Measurements from ENCODE around the gene DENND1B. TPM values are rescaled to one million over a fixed set of nuclear protein-coding genes. Genes with fewer than 3 reads are reported as not detected.

Gene DENND1B
- total and polyA plus RNA-seq, 9 of the 15 experiments (the other 6 are each of a cell fraction or from before 2014, with no cell fraction given), result 2.1 to 12.1 (median 7.5) TPM

DNA sequence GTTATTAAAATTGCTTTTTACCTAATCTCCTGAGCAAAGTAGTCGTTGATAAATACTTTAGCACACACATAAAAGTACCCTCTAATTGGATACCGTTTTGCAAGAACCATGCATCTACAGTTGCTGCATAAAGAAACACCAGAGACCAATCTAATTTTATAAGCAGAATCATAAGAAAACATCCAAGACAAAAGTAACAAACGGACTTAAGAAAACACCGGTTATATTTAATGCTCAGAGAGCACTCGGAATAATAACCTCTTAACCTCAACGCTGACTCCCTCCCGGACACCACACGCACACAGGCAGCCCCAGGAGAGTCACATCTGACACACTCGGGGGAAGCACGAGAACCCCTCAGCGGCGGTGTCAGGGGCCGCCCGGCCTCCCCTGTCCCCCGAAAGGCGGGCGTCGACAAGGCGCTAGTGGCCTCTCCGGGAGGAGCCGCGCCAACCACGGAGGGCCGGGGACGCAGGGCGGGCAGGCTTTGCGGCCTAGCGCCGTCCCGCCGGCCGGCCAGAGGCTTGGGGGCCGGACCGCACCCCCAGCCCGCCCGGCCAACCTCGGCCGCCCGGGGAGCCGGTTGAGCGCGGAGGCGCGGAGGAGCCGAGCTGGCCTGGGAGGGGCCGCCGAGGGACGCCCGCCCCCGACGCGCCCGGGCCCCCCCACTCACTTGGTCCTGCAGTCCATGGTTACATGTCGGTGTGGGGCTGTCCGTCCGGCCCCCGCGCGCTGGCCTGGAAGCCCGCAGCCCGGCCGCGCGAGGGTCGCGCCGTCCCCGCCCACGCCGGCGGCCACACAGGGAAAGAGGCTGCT is 606 bp downstream of the DENND1B start (continued):
- TF ChIP-seq, protein P1, sequence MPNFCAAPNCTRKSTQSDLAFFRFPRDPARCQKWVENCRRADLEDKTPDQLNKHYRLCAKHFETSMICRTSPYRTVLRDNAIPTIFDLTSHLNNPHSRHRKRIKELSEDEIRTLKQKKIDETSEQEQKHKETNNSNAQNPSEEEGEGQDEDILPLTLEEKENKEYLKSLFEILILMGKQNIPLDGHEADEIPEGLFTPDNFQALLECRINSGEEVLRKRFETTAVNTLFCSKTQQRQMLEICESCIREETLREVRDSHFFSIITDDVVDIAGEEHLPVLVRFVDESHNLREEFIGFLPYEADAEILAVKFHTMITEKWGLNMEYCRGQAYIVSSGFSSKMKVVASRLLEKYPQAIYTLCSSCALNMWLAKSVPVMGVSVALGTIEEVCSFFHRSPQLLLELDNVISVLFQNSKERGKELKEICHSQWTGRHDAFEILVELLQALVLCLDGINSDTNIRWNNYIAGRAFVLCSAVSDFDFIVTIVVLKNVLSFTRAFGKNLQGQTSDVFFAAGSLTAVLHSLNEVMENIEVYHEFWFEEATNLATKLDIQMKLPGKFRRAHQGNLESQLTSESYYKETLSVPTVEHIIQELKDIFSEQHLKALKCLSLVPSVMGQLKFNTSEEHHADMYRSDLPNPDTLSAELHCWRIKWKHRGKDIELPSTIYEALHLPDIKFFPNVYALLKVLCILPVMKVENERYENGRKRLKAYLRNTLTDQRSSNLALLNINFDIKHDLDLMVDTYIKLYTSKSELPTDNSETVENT (CRISPR knock-in tag; IDR thresholded peaks at IDR 0.05), result peak; percentile 71; the same call in 1 of the 2 replicates
- TF ChIP-seq KLF10 (CRISPR knock-in tag; IDR thresholded peaks at IDR 0.05) (no peak), NONO (IDR thresholded peaks at IDR 0.05; ENCODE audit: low read depth in 2 of 2, low read length in 1 of 2) (peak in 1 of 2 experiments; percentile 60; a peak in 1 of 4 replicates), TEAD4 (IDR thresholded peaks at IDR 0.05; ENCODE audit: low read length) (0 out of 2 replicates have a peak, but pooled peaks have one; percentile 10), TEAD4 (CRISPR knock-in tag; IDR thresholded peaks at IDR 0.05; ENCODE audit: borderline replicate concordance) (no peak), GABPB2 (CRISPR knock-in tag; conservative IDR thresholded peaks at IDR 0.05) (no peak), CREBBP (IDR thresholded peaks at IDR 0.05; ENCODE audit: low read depth, low read length) (no peak), FOXP1 (CRISPR knock-in tag; IDR thresholded peaks at IDR 0.05) (peak; percentile 66; the same call in 1 of the 2 replicates), ZNF384 (IDR thresholded peaks at IDR 0.05; ENCODE audit: low read depth, low read length) (no peak), POLR2A (conservative IDR thresholded peaks at IDR 0.05) (no peak), NFRKB (IDR thresholded peaks at IDR 0.05; ENCODE audit: low read depth) (peak; percentile 21; the same call in 1 of the 2 replicates), DMBX1 (CRISPR knock-in tag; IDR thresholded peaks at IDR 0.05; ENCODE audit: borderline replicate concordance) (peak; percentile 33; the same call in 1 of the 2 replicates)
- TF ChIP-seq, protein P2, sequence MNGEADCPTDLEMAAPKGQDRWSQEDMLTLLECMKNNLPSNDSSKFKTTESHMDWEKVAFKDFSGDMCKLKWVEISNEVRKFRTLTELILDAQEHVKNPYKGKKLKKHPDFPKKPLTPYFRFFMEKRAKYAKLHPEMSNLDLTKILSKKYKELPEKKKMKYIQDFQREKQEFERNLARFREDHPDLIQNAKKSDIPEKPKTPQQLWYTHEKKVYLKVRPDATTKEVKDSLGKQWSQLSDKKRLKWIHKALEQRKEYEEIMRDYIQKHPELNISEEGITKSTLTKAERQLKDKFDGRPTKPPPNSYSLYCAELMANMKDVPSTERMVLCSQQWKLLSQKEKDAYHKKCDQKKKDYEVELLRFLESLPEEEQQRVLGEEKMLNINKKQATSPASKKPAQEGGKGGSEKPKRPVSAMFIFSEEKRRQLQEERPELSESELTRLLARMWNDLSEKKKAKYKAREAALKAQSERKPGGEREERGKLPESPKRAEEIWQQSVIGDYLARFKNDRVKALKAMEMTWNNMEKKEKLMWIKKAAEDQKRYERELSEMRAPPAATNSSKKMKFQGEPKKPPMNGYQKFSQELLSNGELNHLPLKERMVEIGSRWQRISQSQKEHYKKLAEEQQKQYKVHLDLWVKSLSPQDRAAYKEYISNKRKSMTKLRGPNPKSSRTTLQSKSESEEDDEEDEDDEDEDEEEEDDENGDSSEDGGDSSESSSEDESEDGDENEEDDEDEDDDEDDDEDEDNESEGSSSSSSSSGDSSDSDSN (IDR thresholded peaks at IDR 0.05; ENCODE audit: borderline replicate concordance in 1 of 2, low read depth in 2 of 2, low read length in 2 of 2), result peak; percentile 85 to 92; a peak in 2 of 4 replicates
- TF ChIP-seq, protein P3, sequence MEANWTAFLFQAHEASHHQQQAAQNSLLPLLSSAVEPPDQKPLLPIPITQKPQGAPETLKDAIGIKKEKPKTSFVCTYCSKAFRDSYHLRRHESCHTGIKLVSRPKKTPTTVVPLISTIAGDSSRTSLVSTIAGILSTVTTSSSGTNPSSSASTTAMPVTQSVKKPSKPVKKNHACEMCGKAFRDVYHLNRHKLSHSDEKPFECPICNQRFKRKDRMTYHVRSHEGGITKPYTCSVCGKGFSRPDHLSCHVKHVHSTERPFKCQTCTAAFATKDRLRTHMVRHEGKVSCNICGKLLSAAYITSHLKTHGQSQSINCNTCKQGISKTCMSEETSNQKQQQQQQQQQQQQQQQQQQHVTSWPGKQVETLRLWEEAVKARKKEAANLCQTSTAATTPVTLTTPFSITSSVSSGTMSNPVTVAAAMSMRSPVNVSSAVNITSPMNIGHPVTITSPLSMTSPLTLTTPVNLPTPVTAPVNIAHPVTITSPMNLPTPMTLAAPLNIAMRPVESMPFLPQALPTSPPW (CRISPR knock-in tag; IDR thresholded peaks at IDR 0.05), result peak; percentile 88; the same call in 1 of the 2 replicates
- TF ChIP-seq, protein P4, sequence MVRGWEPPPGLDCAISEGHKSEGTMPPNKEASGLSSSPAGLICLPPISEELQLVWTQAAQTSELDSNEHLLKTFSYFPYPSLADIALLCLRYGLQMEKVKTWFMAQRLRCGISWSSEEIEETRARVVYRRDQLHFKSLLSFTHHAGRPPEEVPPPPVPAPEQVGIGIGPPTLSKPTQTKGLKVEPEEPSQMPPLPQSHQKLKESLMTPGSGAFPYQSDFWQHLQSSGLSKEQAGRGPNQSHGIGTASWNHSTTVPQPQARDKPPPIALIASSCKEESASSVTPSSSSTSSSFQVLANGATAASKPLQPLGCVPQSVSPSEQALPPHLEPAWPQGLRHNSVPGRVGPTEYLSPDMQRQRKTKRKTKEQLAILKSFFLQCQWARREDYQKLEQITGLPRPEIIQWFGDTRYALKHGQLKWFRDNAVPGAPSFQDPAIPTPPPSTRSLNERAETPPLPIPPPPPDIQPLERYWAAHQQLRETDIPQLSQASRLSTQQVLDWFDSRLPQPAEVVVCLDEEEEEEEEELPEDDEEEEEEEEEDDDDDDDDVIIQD (CRISPR knock-in tag; IDR thresholded peaks at IDR 0.05), result no peak
- TF ChIP-seq, protein P5, sequence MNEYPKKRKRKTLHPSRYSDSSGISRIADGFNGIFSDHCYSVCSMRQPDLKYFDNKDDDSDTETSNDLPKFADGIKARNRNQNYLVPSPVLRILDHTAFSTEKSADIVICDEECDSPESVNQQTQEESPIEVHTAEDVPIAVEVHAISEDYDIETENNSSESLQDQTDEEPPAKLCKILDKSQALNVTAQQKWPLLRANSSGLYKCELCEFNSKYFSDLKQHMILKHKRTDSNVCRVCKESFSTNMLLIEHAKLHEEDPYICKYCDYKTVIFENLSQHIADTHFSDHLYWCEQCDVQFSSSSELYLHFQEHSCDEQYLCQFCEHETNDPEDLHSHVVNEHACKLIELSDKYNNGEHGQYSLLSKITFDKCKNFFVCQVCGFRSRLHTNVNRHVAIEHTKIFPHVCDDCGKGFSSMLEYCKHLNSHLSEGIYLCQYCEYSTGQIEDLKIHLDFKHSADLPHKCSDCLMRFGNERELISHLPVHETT (CRISPR knock-in tag; conservative IDR thresholded peaks at IDR 0.05 in 1 of 2, IDR thresholded peaks at IDR 0.05 in 1 of 2), result peak in 1 of 2 experiments; percentile 16; a peak in 1 of 4 replicates
